GM23338 (cell line): ENCODE measurements around the gene LRRC63. TPM values are rescaled to one million over a fixed set of nuclear protein-coding genes. Genes with fewer than 3 reads are reported as not detected.

Source experiments
- ATAC-seq: fragments of 200-7000 bp; cut with Tn5 transposase; 3 replicates; pipeline ENCODE4 v1.9.1; 2020
- DNase-seq: peaks from one replicate; pipeline ENCODE4 v3.0.0-alpha.2; 2015; ENCODE audit warnings: low spot score
- H2AFZ ChIP-seq: fragments of 200-600 bp; sonication (generic); 2 replicates; pipeline ENCODE4 v1.8.0; 2016; ENCODE audit warnings: antibody characterized with exemption, mild to moderate bottlenecking, moderate library complexity
- H3F3A ChIP-seq: fragments of 200-600 bp; sonication (generic); replicated peaks from 2 replicates; pipeline ENCODE4 v1.8.0; 2017; ENCODE audit warnings: antibody characterized with exemption, mixed run types, low read depth
- H3K27ac ChIP-seq: fragments of 200-600 bp; sonication (generic); 2 replicates; pipeline ENCODE4 v1.6.1; 2016; ENCODE audit warnings: low read depth
- H3K27me3 ChIP-seq: fragments of 200-600 bp; sonication (generic); 2 replicates; pipeline ENCODE4 v1.8.0; 2016; ENCODE audit warnings: mild to moderate bottlenecking, mixed run types, moderate library complexity; ENCODE audit not compliant: insufficient read depth
- H3K36me3 ChIP-seq: fragments of 200-600 bp; sonication (generic); 2 replicates; pipeline ENCODE4 v1.8.0; 2016; ENCODE audit warnings: mild to moderate bottlenecking; ENCODE audit not compliant: insufficient read depth
- H3K4me1 ChIP-seq: fragments of 200-600 bp; sonication (generic); 2 replicates; pipeline ENCODE4 v1.8.0; 2016; ENCODE audit warnings: mild to moderate bottlenecking, moderate library complexity; ENCODE audit not compliant: insufficient read depth
- H3K4me2 ChIP-seq: fragments of 200-600 bp; sonication (generic); 2 replicates; pipeline ENCODE4 v1.7.1; 2017; ENCODE audit warnings: mixed run types
- H3K4me3 ChIP-seq: fragments of 200-600 bp; sonication (generic); 2 replicates; pipeline ENCODE4 v1.6.1; 2016; ENCODE audit warnings: mixed run types
- H3K79me2 ChIP-seq: fragments of 200-600 bp; sonication (generic); replicated peaks from 2 replicates; pipeline ENCODE4 v1.8.0; 2017; ENCODE audit warnings: mild to moderate bottlenecking; ENCODE audit not compliant: insufficient read depth
- H3K9me2 ChIP-seq: fragments of 200-600 bp; sonication (generic); 2 replicates; pipeline ENCODE4 v1.8.0; 2017; ENCODE audit not compliant: insufficient read depth
- H4K20me1 ChIP-seq: fragments of 200-600 bp; sonication (generic); replicated peaks from 2 replicates; pipeline ENCODE4 v1.8.0; 2017; ENCODE audit warnings: mild to moderate bottlenecking; ENCODE audit not compliant: insufficient read depth
- H3K27ac Mint-ChIP-seq: 2 replicates; pipeline ENCODE4 v1.8.0; 2020; ENCODE audit warnings: inconsistent platforms, mild to moderate bottlenecking, moderate library complexity, mixed read lengths
- H3K27me3 Mint-ChIP-seq: 3 replicates; pipeline ENCODE4 v1.8.0; 2022; ENCODE audit warnings: low read depth, mild to moderate bottlenecking, moderate library complexity, mixed read lengths, inconsistent platforms; ENCODE audit not compliant: insufficient read depth, poor library complexity
- H3K36me3 Mint-ChIP-seq: 3 replicates; pipeline ENCODE4 v1.8.0; 2021; ENCODE audit warnings: low read depth, mild to moderate bottlenecking, inconsistent platforms, moderate library complexity, mixed read lengths
- H3K4me1 Mint-ChIP-seq: 3 replicates; pipeline ENCODE4 v1.8.0; 2020; ENCODE audit warnings: mild to moderate bottlenecking, inconsistent platforms, mixed read lengths
- H3K4me3 Mint-ChIP-seq: 3 replicates; pipeline ENCODE4 v1.8.0; 2021; ENCODE audit warnings: moderate library complexity, mild to moderate bottlenecking, inconsistent platforms, mixed read lengths
- H3K9me3 Mint-ChIP-seq: 3 replicates; pipeline ENCODE4 v1.8.0; 2020; ENCODE audit warnings: moderate library complexity, mild to moderate bottlenecking, inconsistent platforms, mixed read lengths
- CTCF ChIP-seq, 2 experiments: fragments of 200-600 bp in 1 of 2; sonication (generic) in 1 of 2; conservative IDR thresholded peaks; 2 replicates each; pipeline versions ENCODE4 v1.5.1 to v1.6.1; 2016 to 2017; ENCODE audit warnings: antibody characterized with exemption in 2 of 2, low read depth in 2 of 2, mild to moderate bottlenecking in 2 of 2, moderate library complexity in 1 of 2
- EZH2 ChIP-seq: fragments of 200-600 bp; sonication (generic); IDR thresholded peaks from one replicate; pipeline ENCODE4 v1.8.0; 2017; ENCODE audit warnings: antibody characterized with exemption, mild to moderate bottlenecking, low read depth; ENCODE audit not compliant: unreplicated experiment
- JUNB ChIP-seq: IDR thresholded peaks from one replicate; pipeline ENCODE4 v1.6.1; 2016; ENCODE audit warnings: antibody characterized with exemption; ENCODE audit not compliant: unreplicated experiment
- ZNF462 ChIP-seq: fragments of 250-450 bp; sonication (Bioruptor Pico); IDR thresholded peaks from 2 replicates; pipeline ENCODE4 v1.5.0; 2020; ENCODE audit warnings: mild to moderate bottlenecking, moderate library complexity
- polyA plus RNA-seq: library from polyadenylated mRNA; unstranded; fragments of >200 nt; fragmentation: Nextera tagmentation; extraction: Ambion mirVana; gene quantifications from 2 replicates; pipeline ENCODE4 v1.2.1, GENCODE V29; 2016
- total RNA-seq: library from RNA; depleted of rRNA; stranded (reverse); fragments of >200 nt; shearing (Covaris generic); gene quantifications from 2 replicates; pipeline ENCODE4 v1.2.3, GENCODE V29; 2014

LRRC63 gene
- total and polyA plus RNA-seq, 2 experiments from 2014 or later = not detected

- TF ChIP-seq ZNF462 (CRISPR knock-in tag) = no peak
- no peak for TF ChIP-seq CTCF (conservative IDR thresholded peaks at IDR 0.05; ENCODE audit: low read depth in 2 of 2)
- TF ChIP-seq JUNB = no peak
Observed at GRCh38 chr13:46293436-46293835, 81.7 kb downstream of the LRRC63 start (continued).

GRCh38 chr13:46295491-46296114, 83.9 kb downstream of the LRRC63 start:
- ATAC-seq (no peak), DNase-seq (no peak)
- Histone ChIP-seq H4K20me1 (no peaks in the 10 kb centered on the region), H3K4me2 (no peak overlapping the region), H3K27me3 (no peaks in the 10 kb centered on the region), H3K4me3 (no peak overlapping the region), H3K9me2 (peaks cover 25% of the 10 kb centered on the region; the same call in 1 of the 2 replicates), H3K79me2 (no peaks in the 10 kb centered on the region), H3K36me3 (no peaks in the 10 kb centered on the region), H2AFZ (no peak overlapping the region), H3K27ac (no peak overlapping the region), H3K4me1 (0 out of 2 replicates have a peak, but pooled peaks cover 4% of the 10 kb centered on the region), H3F3A (no peaks in the 10 kb centered on the region)
- Mint-ChIP-seq H3K36me3 (no peaks in the 10 kb centered on the region; the same call in 2 of the 3 replicates), H3K9me3 (no peaks in the 10 kb centered on the region), H3K4me3 (no peak overlapping the region), H3K4me1 (peaks cover 6% of the 10 kb centered on the region), H3K27ac (peak overlapping the region; percentile 28; the same call in 1 of the 2 replicates), H3K27me3 (peaks cover 3% of the 10 kb centered on the region)
- TF ChIP-seq EZH2 = no peak
- no peak for TF ChIP-seq CTCF (conservative IDR thresholded peaks at IDR 0.05; ENCODE audit: low read depth in 2 of 2)
